H9 (cell line): Measurements from ENCODE around the gene DLEC1. TPM values are rescaled to one million over a fixed set of nuclear protein-coding genes. Genes with fewer than 3 reads are reported as not detected.

Experiments
- DNase-seq: peaks from one replicate; pipeline ENCODE4 v3.0.0-alpha.2; 2017
- H2AFZ ChIP-seq: one replicate; pipeline ENCODE4 v1.6.1; 2013; ENCODE audit warnings: mild to moderate bottlenecking, low read length, control low read depth, moderate library complexity
- H2AK5ac ChIP-seq: 2 replicates; pipeline ENCODE4 v1.6.1; 2013; ENCODE audit warnings: low read length, control low read depth, mixed read lengths; ENCODE audit not compliant: insufficient read length
- H2BK120ac ChIP-seq: one replicate; pipeline ENCODE4 v1.6.1; 2013; ENCODE audit warnings: low read depth, mild to moderate bottlenecking, low read length, control low read depth, inconsistent platforms; ENCODE audit not compliant: poor library complexity, severe bottlenecking
- H2BK12ac ChIP-seq: 2 replicates; pipeline ENCODE4 v1.6.1; 2013; ENCODE audit warnings: low read length, control low read depth, mixed read lengths, low read depth; ENCODE audit not compliant: insufficient read length
- H2BK15ac ChIP-seq: 2 replicates; pipeline ENCODE4 v1.6.1; 2013; ENCODE audit warnings: low read depth, low read length, control low read depth
- H2BK20ac ChIP-seq: one replicate; pipeline ENCODE4 v1.6.1; 2013; ENCODE audit warnings: low read depth, mild to moderate bottlenecking, low read length, control low read depth, inconsistent platforms; ENCODE audit not compliant: poor library complexity, severe bottlenecking
- H2BK5ac ChIP-seq: 2 replicates; pipeline ENCODE4 v1.6.1; 2013; ENCODE audit warnings: low read length, control low read depth, mixed read lengths; ENCODE audit not compliant: insufficient read length
- H3K14ac ChIP-seq: 2 replicates; pipeline ENCODE4 v1.6.1; 2013; ENCODE audit warnings: low read length, control low read depth; ENCODE audit not compliant: insufficient read depth
- H3K18ac ChIP-seq: 2 replicates; pipeline ENCODE4 v1.6.1; 2013; ENCODE audit warnings: low read depth, mild to moderate bottlenecking, mixed read lengths, low read length, control low read depth; ENCODE audit not compliant: insufficient read length
- H3K23ac ChIP-seq: 2 replicates; pipeline ENCODE4 v1.6.1; 2013; ENCODE audit warnings: low read length, control low read depth, mixed read lengths, low read depth; ENCODE audit not compliant: insufficient read length
- H3K23me2 ChIP-seq: 2 replicates; pipeline ENCODE4 v1.6.1; 2013; ENCODE audit warnings: low read depth, mild to moderate bottlenecking, mixed read lengths, low read length, control low read depth; ENCODE audit not compliant: insufficient read length, poor library complexity, severe bottlenecking
- H3K27ac ChIP-seq: 2 replicates; pipeline ENCODE4 v1.5.1; 2013; ENCODE audit warnings: low read length, control low read depth, mixed read lengths, low read depth; ENCODE audit not compliant: insufficient read length
- H3K27me3 ChIP-seq: 2 replicates; pipeline ENCODE4 v1.6.1; 2013; ENCODE audit warnings: low read length, control low read depth, inconsistent platforms; ENCODE audit not compliant: insufficient read depth
- H3K4ac ChIP-seq: 2 replicates; pipeline ENCODE4 v1.6.1; 2013; ENCODE audit warnings: low read depth, mild to moderate bottlenecking, control low read depth, inconsistent platforms, low read length, moderate library complexity
- H3K4me1 ChIP-seq: 2 replicates; pipeline ENCODE4 v1.6.1; 2013; ENCODE audit warnings: low read length, control low read depth, inconsistent platforms; ENCODE audit not compliant: insufficient read depth
- H3K4me2 ChIP-seq: 2 replicates; pipeline ENCODE4 v1.6.1; 2013; ENCODE audit warnings: low read length, control low read depth, mixed read lengths; ENCODE audit not compliant: insufficient read length, insufficient read depth
- H3K56ac ChIP-seq: 2 replicates; pipeline ENCODE4 v1.6.1; 2013; ENCODE audit warnings: low read depth, mild to moderate bottlenecking, mixed read lengths, low read length, control low read depth; ENCODE audit not compliant: insufficient read length
- H3K79me1 ChIP-seq: 2 replicates; pipeline ENCODE4 v1.6.1; 2013; ENCODE audit warnings: low read depth, mild to moderate bottlenecking, moderate library complexity, low read length, control low read depth, inconsistent platforms; ENCODE audit not compliant: insufficient read depth, poor library complexity, severe bottlenecking
- H3K79me2 ChIP-seq: 2 replicates; pipeline ENCODE4 v1.6.1; 2013; ENCODE audit warnings: low read length, control low read depth, inconsistent platforms; ENCODE audit not compliant: insufficient read depth
- H3K9ac ChIP-seq: 2 replicates; pipeline ENCODE4 v1.6.1; 2013; ENCODE audit warnings: low read length, control low read depth, mixed read lengths; ENCODE audit not compliant: insufficient read length; ENCODE audit errors: extremely low read depth
- H3K9me3 ChIP-seq: one replicate; pipeline ENCODE4 v1.6.1; 2013; ENCODE audit warnings: low read depth, low read length, inconsistent platforms; ENCODE audit not compliant: control insufficient read depth
- H3T11ph ChIP-seq: one replicate; pipeline ENCODE4 v1.6.1; 2013; ENCODE audit warnings: mild to moderate bottlenecking, low read length, control low read depth, inconsistent platforms
- H4K20me1 ChIP-seq: one replicate; pipeline ENCODE4 v1.6.1; 2013; ENCODE audit not compliant: control insufficient read depth, insufficient read length, insufficient read depth
- H4K5ac ChIP-seq: 2 replicates; pipeline ENCODE4 v1.6.1; 2013; ENCODE audit warnings: low read depth, mild to moderate bottlenecking, mixed read lengths, low read length, control low read depth; ENCODE audit not compliant: insufficient read length
- H4K8ac ChIP-seq: replicated peaks from 2 replicates; pipeline ENCODE4 v1.6.1; 2013; ENCODE audit warnings: low read length, control low read depth, mixed read lengths, low read depth; ENCODE audit not compliant: insufficient read length
- H4K91ac ChIP-seq: 2 replicates; pipeline ENCODE4 v1.6.1; 2013; ENCODE audit warnings: low read depth, mild to moderate bottlenecking, moderate library complexity, mixed read lengths, low read length, control low read depth; ENCODE audit not compliant: insufficient read length
- H3K27ac Mint-ChIP-seq, 3 experiments: 2 replicates in 2 of 3; 3 replicates in 1 of 3; pipeline ENCODE4 v1.8.0; 2020 to 2021; ENCODE audit warnings: mixed read lengths in 3 of 3, mild to moderate bottlenecking in 1 of 3, moderate library complexity in 1 of 3
- H3K27me3 Mint-ChIP-seq: 2 replicates; pipeline ENCODE4 v1.8.0; 2021; ENCODE audit warnings: low read depth, mild to moderate bottlenecking, moderate library complexity, mixed read lengths
- H3K36me3 Mint-ChIP-seq, 3 experiments: 2 replicates in 2 of 3; 3 replicates in 1 of 3; pipeline ENCODE4 v1.8.0; 2020 to 2021; ENCODE audit warnings: low read depth in 3 of 3, mixed read lengths in 3 of 3; ENCODE audit not compliant: insufficient read depth in 1 of 3
- H3K4me1 Mint-ChIP-seq, 2 experiments: 2 replicates each; pipeline ENCODE4 v1.8.0; 2020; ENCODE audit warnings: mixed read lengths in 2 of 2
- H3K4me3 Mint-ChIP-seq, 2 experiments: 2 replicates in 1 of 2; 3 replicates in 1 of 2; pipeline ENCODE4 v1.8.0; 2020 to 2021; ENCODE audit warnings: mild to moderate bottlenecking in 2 of 2, mixed read lengths in 2 of 2, moderate library complexity in 1 of 2
- H3K9me3 Mint-ChIP-seq, 2 experiments: 2 replicates in 1 of 2; 3 replicates in 1 of 2; pipeline ENCODE4 v1.8.0; 2020; ENCODE audit warnings: mild to moderate bottlenecking in 2 of 2, mixed read lengths in 2 of 2, moderate library complexity in 1 of 2
- WGBS: extraction: QIAGEN DNeasy Blood & Tissue Kit; methylation state at CpG from one replicate; pipeline ENCODE4 v1.1.7; 2013; ENCODE audit warnings: missing lambda C conversion rate, low lambda C conversion rate, mixed read lengths; ENCODE audit not compliant: insufficient read length; ENCODE audit errors: extremely low coverage; 5-methylcytosine and 5-hydroxymethylcytosine counted together
- total RNA-seq: library from RNA; stranded (reverse); gene quantifications from 2 replicates; pipeline ENCODE4 v1.2.1, GENCODE V29; 2021
- TF ChIP-seq, protein P1 (sequence below): fragments of 200-600 bp; sonication (generic); conservative IDR thresholded peaks from 3 replicates; pipeline ENCODE4 v1.8.0; 2021; ENCODE audit warnings: antibody characterized with exemption, mild to moderate bottlenecking

Gene DLEC1
- total RNA-seq, 1 experiment from 2014 or later, result 2.1 TPM

DNA sequence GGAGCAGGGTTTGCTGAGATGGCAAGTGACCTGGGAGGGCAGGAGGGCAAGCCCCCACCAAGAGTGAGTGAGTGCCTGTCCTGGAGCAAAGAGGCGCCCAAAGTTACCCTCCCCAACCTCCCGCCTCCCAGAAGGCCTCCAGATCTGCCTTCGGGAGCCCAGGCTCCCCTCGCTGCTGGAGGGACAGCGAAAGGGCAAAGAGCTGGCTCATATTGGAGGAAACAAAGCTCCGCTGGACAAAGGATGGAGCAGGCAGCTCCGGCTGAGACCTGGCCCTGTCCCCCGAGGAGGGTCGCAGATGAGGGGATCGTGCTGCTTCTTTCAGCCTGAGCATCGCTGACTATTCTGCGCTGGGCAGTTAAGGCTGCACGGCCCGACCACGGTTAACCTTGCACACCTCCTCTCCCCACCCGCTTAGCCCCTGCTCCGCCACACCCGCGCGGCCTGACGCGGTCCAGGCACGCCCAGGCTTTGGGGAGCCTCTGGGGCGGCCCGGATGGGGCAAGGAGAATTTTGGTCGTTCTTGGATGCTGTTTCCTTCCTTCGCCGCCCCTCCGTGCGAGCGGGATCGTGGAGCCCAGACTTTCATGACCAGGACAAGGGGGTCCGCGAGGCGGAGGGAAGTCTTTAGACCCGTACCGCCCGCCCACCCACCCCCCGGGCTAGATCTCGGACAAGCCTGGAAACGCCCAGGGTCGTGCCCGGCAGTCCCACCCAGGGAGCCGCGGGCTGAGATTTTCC, 10.2 kb upstream of the DLEC1 start:
- H4K5ac ChIP-seq, result no peak overlapping the region
- no CpG with 5 or more reads among the region's 45 CpGs for WGBS
- H3K23ac ChIP-seq, result no peak overlapping the region
- no peak overlapping the region for H2BK12ac ChIP-seq
- H3K4ac ChIP-seq, result no peak overlapping the region
- no peaks in the 10 kb centered on the region for H3K4me1 ChIP-seq
- H3K27me3 Mint-ChIP-seq, result peaks cover 62% of the 10 kb centered on the region
- H2AK5ac ChIP-seq, result no peak overlapping the region
- H3K4me2 ChIP-seq, result peak overlapping the region; percentile 59
- peaks cover 14 to 20% of the 10 kb centered on the region in 2 experiments for H3K4me1 Mint-ChIP-seq
- H3K36me3 Mint-ChIP-seq, result no peaks in the 10 kb centered on the region; a peak in 2 of 7 replicates
- no peaks in the 10 kb centered on the region for H3K79me2 ChIP-seq
- H4K20me1 ChIP-seq, result no peaks in the 10 kb centered on the region
- H2BK5ac ChIP-seq, result no peak overlapping the region
- no peak overlapping the region for H4K8ac ChIP-seq
- H4K91ac ChIP-seq, result no peak overlapping the region
- H2AFZ ChIP-seq, result no peak overlapping the region
- H3K9ac ChIP-seq, result peak overlapping the region; percentile 3
- H3T11ph ChIP-seq, result no peak overlapping the region
- no peak overlapping the region for H3K18ac ChIP-seq
- no peaks in the 10 kb centered on the region; a peak in 1 of 5 replicates for H3K9me3 Mint-ChIP-seq
- TF ChIP-seq, protein P1, sequence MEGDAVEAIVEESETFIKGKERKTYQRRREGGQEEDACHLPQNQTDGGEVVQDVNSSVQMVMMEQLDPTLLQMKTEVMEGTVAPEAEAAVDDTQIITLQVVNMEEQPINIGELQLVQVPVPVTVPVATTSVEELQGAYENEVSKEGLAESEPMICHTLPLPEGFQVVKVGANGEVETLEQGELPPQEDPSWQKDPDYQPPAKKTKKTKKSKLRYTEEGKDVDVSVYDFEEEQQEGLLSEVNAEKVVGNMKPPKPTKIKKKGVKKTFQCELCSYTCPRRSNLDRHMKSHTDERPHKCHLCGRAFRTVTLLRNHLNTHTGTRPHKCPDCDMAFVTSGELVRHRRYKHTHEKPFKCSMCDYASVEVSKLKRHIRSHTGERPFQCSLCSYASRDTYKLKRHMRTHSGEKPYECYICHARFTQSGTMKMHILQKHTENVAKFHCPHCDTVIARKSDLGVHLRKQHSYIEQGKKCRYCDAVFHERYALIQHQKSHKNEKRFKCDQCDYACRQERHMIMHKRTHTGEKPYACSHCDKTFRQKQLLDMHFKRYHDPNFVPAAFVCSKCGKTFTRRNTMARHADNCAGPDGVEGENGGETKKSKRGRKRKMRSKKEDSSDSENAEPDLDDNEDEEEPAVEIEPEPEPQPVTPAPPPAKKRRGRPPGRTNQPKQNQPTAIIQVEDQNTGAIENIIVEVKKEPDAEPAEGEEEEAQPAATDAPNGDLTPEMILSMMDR, result no peak
- H2BK20ac ChIP-seq, result no peak overlapping the region
- H2BK15ac ChIP-seq, result no peak overlapping the region
- H3K23me2 ChIP-seq, result peaks cover 10% of the 10 kb centered on the region
- peak overlapping the region in 1 of 3 experiments; percentile 57; a peak in 1 of 7 replicates for H3K27ac Mint-ChIP-seq
- H3K27me3 ChIP-seq, result peaks cover 19% of the 10 kb centered on the region; the same call in 1 of the 2 replicates
- no peak overlapping the region for H3K27ac ChIP-seq
- no peaks in the 10 kb centered on the region for H3K9me3 ChIP-seq
- no peak overlapping the region for H2BK120ac ChIP-seq
- H3K56ac ChIP-seq, result no peak overlapping the region
- no peaks in the 10 kb centered on the region for H3K79me1 ChIP-seq
- H3K4me3 Mint-ChIP-seq, result peak overlapping the region; percentile 70 to 82
- DNase-seq, result no peak
- H3K14ac ChIP-seq, result no peak overlapping the region
